DOHH2 (cell line): Measurements from ENCODE around the gene HMGCS1.

ENCODE experiments used
- H3F3A ChIP-seq: fragments of 200-600 bp; sonication (generic), shearing (Covaris generic); 2 replicates; pipeline ENCODE4 v1.6.0; 2016; ENCODE audit warnings: antibody characterized with exemption, mild to moderate bottlenecking; ENCODE audit not compliant: control insufficient read depth, insufficient read depth
- H3K27ac ChIP-seq: fragments of 200-600 bp; sonication (generic); 2 replicates; pipeline ENCODE4 v1.5.1; 2014; ENCODE audit warnings: low read depth, mild to moderate bottlenecking, low read length, moderate library complexity
- H3K27me3 ChIP-seq: fragments of 200-600 bp; sonication (generic); 2 replicates; pipeline ENCODE4 v1.6.1; 2014; ENCODE audit warnings: mild to moderate bottlenecking, low read length, mixed read lengths; ENCODE audit not compliant: control insufficient read depth
- H3K36me3 ChIP-seq: fragments of 200-600 bp; sonication (generic); 2 replicates; pipeline ENCODE4 v1.6.1; 2014; ENCODE audit warnings: mild to moderate bottlenecking, low read length, moderate library complexity, mixed read lengths; ENCODE audit not compliant: control insufficient read depth
- H3K4me1 ChIP-seq: fragments of 200-600 bp; sonication (generic); 2 replicates; pipeline ENCODE4 v1.6.1; 2014; ENCODE audit warnings: mild to moderate bottlenecking, low read length, mixed read lengths; ENCODE audit not compliant: control insufficient read depth
- H3K4me2 ChIP-seq: fragments of 200-600 bp; sonication (generic); 2 replicates; pipeline ENCODE4 v1.6.0; 2014; ENCODE audit warnings: mild to moderate bottlenecking, low read length, moderate library complexity
- H3K4me3 ChIP-seq: fragments of 200-600 bp; sonication (generic); 2 replicates; pipeline ENCODE4 v1.5.1; 2014; ENCODE audit warnings: mild to moderate bottlenecking, low read length, mixed read lengths
- H3K79me2 ChIP-seq: fragments of 200-600 bp; sonication (generic); 2 replicates; pipeline ENCODE4 v1.6.1; 2014; ENCODE audit warnings: mild to moderate bottlenecking, low read length, mixed read lengths; ENCODE audit not compliant: control insufficient read depth
- H3K9me2 ChIP-seq: fragments of 200-600 bp; sonication (generic); replicated peaks from 2 replicates; pipeline ENCODE4 v1.6.1; 2014; ENCODE audit warnings: mild to moderate bottlenecking, low read length, mixed read lengths; ENCODE audit not compliant: control insufficient read depth
- H3K9me3 ChIP-seq: fragments of 200-600 bp; sonication (generic); 2 replicates; pipeline ENCODE4 v1.6.1; 2014; ENCODE audit warnings: antibody characterized with exemption, low read length, mixed read lengths; ENCODE audit not compliant: control insufficient read depth, insufficient read depth
- H4K20me1 ChIP-seq: fragments of 200-600 bp; sonication (generic); 2 replicates; pipeline ENCODE4 v1.6.0; 2014; ENCODE audit warnings: low read depth, mild to moderate bottlenecking, antibody characterized with exemption, low read length, moderate library complexity; ENCODE audit not compliant: control insufficient read depth, insufficient read depth
- EZH2phosphoT487 ChIP-seq: fragments of 200-600 bp; sonication (generic); IDR thresholded peaks from 2 replicates; pipeline ENCODE4 v1.6.1; 2017; ENCODE audit warnings: borderline replicate concordance, mild to moderate bottlenecking, antibody characterized with exemption, low read length, moderate library complexity, mixed read lengths
- TF ChIP-seq, protein P1 (sequence below): fragments of 200-600 bp; sonication (generic); IDR thresholded peaks from one replicate; pipeline ENCODE4 v1.5.1; 2014; ENCODE audit warnings: antibody characterized with exemption, mild to moderate bottlenecking, low read depth, low read length; ENCODE audit not compliant: poor library complexity, severe bottlenecking

The HMGCS1 gene

GRCh38 chr5:43288269-43288831 lies 24.9 kb downstream of the HMGCS1 start:
- no peaks in the 10 kb centered on the region for H3K9me2 ChIP-seq
- no peaks in the 10 kb centered on the region for H3K9me3 ChIP-seq
- no peak overlapping the region for H3K4me2 ChIP-seq
- H3K27ac ChIP-seq = no peak overlapping the region
- peaks cover 61% of the 10 kb centered on the region for H3K36me3 ChIP-seq
- H3K79me2 ChIP-seq = no peaks in the 10 kb centered on the region
- TF ChIP-seq EZH2phosphoT487 = no peak
- TF ChIP-seq, protein P1, sequence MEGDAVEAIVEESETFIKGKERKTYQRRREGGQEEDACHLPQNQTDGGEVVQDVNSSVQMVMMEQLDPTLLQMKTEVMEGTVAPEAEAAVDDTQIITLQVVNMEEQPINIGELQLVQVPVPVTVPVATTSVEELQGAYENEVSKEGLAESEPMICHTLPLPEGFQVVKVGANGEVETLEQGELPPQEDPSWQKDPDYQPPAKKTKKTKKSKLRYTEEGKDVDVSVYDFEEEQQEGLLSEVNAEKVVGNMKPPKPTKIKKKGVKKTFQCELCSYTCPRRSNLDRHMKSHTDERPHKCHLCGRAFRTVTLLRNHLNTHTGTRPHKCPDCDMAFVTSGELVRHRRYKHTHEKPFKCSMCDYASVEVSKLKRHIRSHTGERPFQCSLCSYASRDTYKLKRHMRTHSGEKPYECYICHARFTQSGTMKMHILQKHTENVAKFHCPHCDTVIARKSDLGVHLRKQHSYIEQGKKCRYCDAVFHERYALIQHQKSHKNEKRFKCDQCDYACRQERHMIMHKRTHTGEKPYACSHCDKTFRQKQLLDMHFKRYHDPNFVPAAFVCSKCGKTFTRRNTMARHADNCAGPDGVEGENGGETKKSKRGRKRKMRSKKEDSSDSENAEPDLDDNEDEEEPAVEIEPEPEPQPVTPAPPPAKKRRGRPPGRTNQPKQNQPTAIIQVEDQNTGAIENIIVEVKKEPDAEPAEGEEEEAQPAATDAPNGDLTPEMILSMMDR = no peak
- peaks cover 44% of the 10 kb centered on the region for H3F3A ChIP-seq
- H3K27me3 ChIP-seq = no peaks in the 10 kb centered on the region
- no peaks in the 10 kb centered on the region for H3K4me1 ChIP-seq
- peaks cover 3% of the 10 kb centered on the region for H4K20me1 ChIP-seq
- H3K4me3 ChIP-seq = no peak overlapping the region

DNA sequence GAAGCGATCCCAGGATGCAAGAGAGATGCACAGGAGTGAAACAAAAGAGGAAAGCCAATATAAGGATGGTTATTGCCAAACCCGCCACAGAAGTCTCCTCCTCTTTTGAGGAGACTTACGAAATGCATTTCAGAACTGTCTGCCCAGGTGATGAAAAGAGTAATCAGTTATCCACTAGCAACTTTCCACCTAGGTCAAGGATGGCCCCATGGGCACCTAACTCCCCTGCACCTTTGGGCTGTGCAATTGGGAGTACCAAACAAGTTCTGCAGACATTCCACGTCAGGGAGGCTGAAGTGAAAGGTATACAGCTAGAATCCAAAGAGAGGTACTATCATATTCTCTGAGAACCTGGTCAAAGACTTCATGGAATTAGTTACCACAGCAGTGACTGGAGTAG lies 25.7 kb downstream of the HMGCS1 start:
- H3F3A ChIP-seq = peaks cover 40% of the 10 kb centered on the region
- H3K4me1 ChIP-seq = no peaks in the 10 kb centered on the region
- H3K36me3 ChIP-seq = peaks cover 53% of the 10 kb centered on the region
- TF ChIP-seq, protein P1 = no peak
- no peak for TF ChIP-seq EZH2phosphoT487
- H3K27ac ChIP-seq = no peak overlapping the region
- no peaks in the 10 kb centered on the region for H3K79me2 ChIP-seq
- no peaks in the 10 kb centered on the region for H3K27me3 ChIP-seq
- H3K9me2 ChIP-seq = no peaks in the 10 kb centered on the region
- H3K4me2 ChIP-seq = no peak overlapping the region
- peaks cover 3% of the 10 kb centered on the region for H4K20me1 ChIP-seq
- H3K4me3 ChIP-seq = no peak overlapping the region
- H3K9me3 ChIP-seq = no peaks in the 10 kb centered on the region

- no peaks in the 10 kb centered on the region for H3K4me1 ChIP-seq
- no peaks in the 10 kb centered on the region for H3K79me2 ChIP-seq
- H3K4me2 ChIP-seq = no peak overlapping the region
- no peaks in the 10 kb centered on the region for H3K9me2 ChIP-seq
- peaks cover 47% of the 10 kb centered on the region for H3K36me3 ChIP-seq
- peaks cover 3% of the 10 kb centered on the region for H4K20me1 ChIP-seq
- H3F3A ChIP-seq = peaks cover 38% of the 10 kb centered on the region
- TF ChIP-seq EZH2phosphoT487 = no peak
- TF ChIP-seq, protein P1 = no peak
- H3K27ac ChIP-seq = no peak overlapping the region
- H3K27me3 ChIP-seq = no peaks in the 10 kb centered on the region
- no peaks in the 10 kb centered on the region for H3K9me3 ChIP-seq
- no peak overlapping the region for H3K4me3 ChIP-seq
These were observed 26.6 kb downstream of the HMGCS1 start for GRCh38 chr5:43286623-43287022.
